IPS DF 4.7 (cell line): Measurements from ENCODE around the gene EXOC8.

ENCODE experiments used
- DNase-seq: peaks from one replicate; pipeline ENCODE4 v3.0.0-alpha.2; 2013; ENCODE audit warnings: low spot score; ENCODE audit errors: extremely low read depth

The EXOC8 gene, protein sequence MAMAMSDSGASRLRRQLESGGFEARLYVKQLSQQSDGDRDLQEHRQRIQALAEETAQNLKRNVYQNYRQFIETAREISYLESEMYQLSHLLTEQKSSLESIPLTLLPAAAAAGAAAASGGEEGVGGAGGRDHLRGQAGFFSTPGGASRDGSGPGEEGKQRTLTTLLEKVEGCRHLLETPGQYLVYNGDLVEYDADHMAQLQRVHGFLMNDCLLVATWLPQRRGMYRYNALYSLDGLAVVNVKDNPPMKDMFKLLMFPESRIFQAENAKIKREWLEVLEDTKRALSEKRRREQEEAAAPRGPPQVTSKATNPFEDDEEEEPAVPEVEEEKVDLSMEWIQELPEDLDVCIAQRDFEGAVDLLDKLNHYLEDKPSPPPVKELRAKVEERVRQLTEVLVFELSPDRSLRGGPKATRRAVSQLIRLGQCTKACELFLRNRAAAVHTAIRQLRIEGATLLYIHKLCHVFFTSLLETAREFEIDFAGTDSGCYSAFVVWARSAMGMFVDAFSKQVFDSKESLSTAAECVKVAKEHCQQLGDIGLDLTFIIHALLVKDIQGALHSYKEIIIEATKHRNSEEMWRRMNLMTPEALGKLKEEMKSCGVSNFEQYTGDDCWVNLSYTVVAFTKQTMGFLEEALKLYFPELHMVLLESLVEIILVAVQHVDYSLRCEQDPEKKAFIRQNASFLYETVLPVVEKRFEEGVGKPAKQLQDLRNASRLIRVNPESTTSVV

DNA sequence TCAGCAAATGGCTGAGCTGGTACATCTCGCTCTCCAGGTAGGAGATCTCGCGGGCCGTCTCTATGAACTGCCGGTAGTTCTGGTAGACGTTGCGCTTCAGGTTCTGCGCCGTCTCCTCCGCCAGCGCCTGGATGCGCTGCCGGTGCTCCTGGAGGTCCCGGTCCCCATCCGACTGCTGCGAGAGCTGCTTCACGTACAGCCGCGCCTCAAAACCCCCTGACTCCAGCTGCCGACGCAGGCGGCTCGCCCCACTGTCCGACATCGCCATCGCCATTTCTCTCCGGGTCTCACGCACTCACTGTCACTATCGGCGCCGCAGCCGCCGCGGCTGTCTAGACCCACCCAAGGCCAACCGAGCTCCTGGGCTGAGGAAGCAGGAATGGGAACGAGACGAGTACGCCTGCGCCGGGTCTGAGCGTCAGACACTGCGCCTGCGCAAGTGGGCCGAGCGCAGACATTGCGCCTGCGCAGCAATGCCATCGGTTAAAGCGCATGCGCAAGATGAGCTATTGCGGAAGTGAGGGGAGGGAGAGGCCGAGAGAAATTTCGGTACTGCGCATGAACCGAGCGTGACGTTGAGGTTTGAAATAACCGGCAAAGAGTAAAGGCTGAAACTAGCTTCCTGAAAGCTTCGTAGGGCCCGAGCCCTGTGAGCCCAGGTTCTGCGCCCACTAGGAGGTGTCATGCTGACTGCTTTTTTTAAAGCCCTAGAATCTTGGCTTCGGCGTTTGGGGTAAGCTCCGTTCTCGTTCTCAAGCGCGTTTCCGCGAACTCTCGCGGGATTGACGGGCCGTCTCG lies at the start of gene EXOC8:
Gene EXOC8, minus strand, starts transcription at position 381 of the 798 bp plus-strand sequence. Its CDS starts 107 bp downstream, at position 274.
- DNase-seq = peak; percentile 95

GRCh38 chr1:231386466-231386865 lies 48.8 kb upstream of the EXOC8 start:
- DNase-seq = no peak

- DNase-seq = no peak
Observed at GRCh38 chr1:231385416-231385748, 47.7 kb upstream of the EXOC8 start.

DNA sequence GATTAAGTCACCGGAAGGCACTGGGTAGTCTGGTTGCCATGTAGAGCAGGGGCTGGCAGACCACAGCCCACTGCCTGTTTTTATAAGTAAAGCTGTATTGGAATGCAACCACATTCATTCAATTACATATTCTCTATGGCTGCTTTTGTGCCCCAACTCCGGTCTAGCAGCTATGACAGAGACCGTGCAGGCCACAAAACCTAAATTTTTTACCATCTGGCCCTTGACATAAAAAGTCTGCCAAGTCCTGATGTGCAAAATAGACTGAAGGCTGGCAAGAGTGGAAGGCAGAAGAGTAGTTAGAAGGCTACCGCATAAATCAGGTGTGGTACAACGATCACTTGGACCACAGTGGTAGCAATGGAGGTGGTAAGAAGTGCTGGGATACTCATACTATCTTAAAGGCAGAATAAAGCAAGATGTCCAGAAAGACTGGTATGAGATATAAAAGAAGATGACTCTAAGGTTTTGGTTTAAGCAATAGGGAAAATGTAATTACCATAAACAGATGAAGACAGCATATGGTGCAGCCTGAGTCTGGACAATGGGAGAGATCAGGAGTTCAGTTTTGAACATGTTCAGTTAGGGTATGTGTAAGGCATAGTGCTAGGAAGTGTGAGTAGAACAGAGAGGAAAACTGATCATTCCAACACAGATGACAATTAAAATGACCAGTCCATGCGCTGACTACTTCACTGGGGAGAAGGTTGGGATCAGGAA lies 47.2 kb upstream of the EXOC8 start:
- no peak for DNase-seq

DNA sequence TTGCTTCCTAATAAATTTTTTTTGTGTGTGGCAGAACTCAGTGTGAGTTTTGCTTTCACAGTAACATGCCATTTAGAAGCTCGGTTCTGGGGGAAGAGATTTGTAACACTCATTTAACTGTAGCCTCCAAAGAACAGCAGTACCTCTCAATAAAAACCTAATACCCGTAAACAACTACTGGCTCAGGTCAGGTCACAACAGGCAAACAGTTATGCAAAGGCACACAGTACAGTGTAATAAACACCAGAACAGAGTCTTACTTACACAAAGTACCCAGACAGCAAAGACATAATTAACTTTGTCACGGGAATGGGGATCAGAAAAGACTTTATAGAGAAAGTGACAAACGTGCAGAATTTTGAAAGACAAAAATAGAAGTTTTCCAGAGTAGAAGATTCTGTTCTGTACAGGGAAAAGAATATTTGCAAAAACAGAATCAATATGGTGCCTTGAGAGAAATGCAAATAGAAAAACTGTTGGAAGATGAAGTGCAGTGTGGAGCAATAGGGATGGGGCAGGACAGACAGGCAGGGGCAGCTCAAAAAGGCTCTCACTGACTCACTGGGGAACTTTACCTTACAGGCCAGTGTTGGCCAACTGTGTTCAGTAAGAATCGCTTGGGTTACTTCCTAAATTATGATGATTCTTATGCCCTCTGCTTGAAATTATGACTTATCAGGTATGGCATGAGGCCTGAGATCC lies 45.7 kb upstream of the EXOC8 start:
- DNase-seq = no peak

DNA sequence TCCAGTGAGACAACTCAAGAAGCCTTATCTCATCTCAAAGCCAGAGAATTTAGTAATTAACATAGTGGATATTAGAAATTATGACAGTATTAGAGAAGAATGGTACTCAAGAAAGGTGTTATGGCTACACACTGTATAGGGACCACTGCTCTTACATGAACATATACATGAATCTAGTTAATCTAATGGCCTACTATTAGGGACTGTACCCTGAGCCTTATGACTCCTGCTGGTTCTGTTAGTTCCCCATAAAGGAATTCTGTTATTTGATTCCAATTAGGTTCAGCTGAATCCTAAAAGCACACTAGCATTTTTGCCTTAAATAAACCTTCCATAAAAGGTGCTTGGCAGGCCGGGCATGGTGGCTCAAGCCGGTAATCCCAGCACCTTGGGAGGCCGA lies 44.8 kb upstream of the EXOC8 start:
- DNase-seq = no peak

DNA sequence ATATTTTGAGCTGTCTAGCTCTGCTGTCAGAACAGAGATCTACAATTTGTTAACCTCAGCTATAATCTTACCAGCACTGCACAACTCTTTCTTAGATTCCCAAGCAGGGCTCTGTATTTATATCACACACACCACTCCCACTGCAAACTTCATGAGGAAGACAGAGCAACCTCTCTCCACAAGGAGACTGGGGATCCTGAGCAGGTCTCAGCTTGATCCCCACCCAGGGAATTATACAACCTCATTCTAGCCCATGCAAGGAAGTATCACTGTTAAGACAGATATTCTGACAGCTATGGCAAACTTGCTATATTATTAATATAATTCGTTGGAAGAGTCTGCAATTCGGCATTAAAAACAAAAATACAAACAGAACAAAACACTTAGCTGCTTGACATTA lies 44.1 kb upstream of the EXOC8 start:
- DNase-seq = no peak

GRCh38 chr1:231376875-231377549 lies 39.4 kb upstream of the EXOC8 start:
- DNase-seq = no peak

DNA sequence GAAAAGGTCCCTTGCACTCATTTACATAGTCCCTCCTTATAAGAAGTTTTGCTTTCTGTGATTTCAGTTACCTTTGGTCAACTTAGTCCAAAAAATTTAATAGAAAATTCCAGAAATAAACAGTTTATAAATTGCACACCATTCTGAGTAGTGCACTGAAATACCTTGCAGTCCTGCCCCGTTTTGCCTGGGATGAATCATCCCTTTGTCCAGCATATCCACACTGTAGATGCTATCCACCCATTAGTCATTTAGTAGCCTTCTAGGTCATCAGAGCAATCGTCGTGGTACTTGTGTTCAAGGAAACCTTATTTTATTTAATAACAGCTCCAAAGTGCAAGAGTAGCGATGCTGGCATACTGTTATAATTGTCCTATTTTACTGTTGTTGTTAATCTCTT lies 38.4 kb upstream of the EXOC8 start:
- no peak for DNase-seq

DNA sequence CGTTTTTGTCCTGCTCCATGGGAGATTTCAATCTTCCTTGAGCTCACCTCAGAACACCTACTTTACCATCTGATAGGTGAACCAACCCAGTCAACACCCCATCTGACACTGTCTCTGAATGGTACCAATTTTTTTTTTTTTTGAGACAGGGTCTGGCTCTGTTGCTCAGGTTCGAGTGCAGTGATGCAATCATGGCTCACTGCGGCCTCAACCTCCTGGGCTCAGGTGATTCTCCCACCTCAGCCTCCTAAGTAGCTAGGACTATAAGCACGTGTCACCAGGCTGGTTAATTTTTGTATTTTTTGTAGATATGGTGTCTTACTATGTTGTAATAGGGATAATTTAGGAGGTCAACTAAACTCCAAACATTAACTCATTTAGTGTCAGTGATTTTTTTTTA lies 36.7 kb upstream of the EXOC8 start:
- no peak for DNase-seq

DNA sequence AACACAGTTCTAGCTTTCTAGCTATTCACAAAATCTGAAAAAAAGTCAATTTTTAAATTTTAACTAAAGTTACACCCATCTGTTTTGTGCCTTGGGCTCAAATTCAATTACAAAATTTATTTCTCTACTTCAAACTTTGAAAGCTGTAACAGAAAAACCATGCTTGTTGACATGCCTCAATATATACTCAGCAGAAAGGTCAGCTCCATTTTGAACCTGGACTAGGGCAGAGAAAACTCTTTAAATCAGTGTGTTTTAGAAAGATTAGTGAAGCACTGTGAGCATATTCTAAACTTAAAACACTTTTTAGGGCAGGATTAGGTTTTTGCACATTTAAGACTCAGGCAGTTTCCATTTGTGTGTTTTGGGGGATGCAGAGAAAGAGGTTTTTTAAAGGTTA lies 34.8 kb upstream of the EXOC8 start:
- no peak for DNase-seq

- no peak for DNase-seq
Observed at GRCh38 chr1:231369282-231369681, 31.6 kb upstream of the EXOC8 start.

GRCh38 chr1:231364192-231364591 lies 26.5 kb upstream of the EXOC8 start:
- no peak for DNase-seq

GRCh38 chr1:231363624-231364023 lies 26.0 kb upstream of the EXOC8 start:
- DNase-seq = no peak

DNA sequence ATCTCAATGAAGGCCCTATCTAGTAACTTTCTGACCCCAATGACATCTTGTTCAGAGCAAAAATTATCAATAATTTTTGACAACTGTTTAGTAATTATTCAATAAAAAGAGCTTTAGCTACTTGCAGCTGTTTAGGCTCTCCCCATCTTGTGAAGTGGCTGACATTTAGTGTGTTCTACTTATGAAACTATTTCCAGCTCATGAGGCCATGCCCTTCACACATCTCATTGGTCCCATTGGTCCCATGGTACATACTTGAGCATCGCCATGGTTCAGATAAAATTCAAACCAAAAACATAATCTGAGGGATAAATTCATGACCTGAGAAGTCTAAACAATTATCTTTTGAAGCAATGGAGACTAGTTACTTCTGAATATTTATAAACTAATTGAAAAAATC lies 24.7 kb upstream of the EXOC8 start:
- no peak for DNase-seq

DNA sequence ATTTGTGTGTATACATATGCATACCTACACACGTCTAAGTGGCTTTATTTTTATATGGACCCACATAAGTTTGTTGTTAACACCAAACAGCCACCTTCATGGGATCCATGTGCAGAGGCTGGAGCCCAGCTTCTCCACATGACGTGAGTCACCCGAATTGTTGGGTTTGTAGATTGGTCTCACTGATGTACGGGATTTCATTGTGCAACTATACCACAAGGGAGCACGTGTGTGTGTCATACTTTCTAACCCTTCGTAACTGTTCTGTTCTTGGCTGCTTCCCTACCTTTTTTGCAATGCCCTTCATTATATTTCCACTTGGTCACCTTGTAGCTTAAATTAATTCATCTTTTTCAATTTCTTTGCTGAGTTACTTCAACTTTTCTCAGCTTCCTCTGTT lies 21.5 kb upstream of the EXOC8 start:
- DNase-seq = no peak

- DNase-seq = no peak
Observed at GRCh38 chr1:231357831-231358354, 20.2 kb upstream of the EXOC8 start.

DNA sequence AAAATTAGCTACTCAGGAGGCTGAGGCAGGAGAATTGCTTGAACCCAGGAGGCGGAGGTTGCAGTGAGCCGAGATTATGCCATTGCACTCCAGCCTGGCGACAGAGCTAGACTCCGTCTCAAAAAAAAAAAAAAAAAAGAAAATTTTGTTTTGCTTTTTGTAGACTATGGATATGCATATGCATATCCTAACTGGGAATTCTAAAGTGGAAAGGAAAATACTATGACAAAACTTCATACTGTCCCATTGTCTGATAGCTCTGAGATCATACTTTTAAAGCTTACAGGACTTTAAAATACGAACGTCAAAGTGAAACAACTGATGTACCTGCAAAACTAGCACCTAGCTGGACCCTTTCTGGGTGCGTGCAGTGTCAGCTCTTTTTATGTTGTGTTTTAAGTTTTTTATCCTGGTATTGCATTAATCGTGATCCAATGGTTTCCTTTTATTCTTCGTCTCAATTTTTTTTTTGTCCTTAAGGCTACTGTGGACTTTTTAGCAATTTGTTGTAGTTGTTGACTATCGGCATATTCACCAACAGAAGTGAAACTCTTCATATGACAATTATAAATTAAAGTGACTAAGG lies 19.6 kb upstream of the EXOC8 start:
- no peak for DNase-seq

DNA sequence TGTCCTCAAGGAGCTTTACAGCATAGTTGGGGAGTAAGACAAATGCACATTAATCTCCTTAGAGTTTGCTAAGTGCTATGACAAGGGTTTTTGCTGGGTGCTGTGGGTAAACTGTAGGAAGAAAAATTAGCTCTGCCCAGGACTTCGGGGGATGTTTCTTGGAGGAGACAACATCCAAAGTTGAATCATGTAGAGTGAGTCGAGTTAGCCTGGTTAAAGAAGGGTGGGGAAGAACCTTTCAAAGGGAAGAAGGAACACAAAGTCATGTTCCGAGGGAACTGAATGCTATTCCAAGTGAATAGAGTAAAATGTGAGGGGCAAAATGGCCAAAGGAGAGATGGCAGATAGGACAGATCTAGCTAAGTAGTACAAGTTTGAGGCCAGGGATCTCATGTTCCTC lies 17.5 kb upstream of the EXOC8 start:
- DNase-seq = no peak
